Lower leg skin (tissue), 3 donors: ENCODE results near the gene ADRB2.

Experiments
- CTCF ChIP-seq, 3 donors: fragments of 450-650 bp; IDR thresholded peaks; one replicate each; pipeline ENCODE4 v1.5.1; 2016; ENCODE audit warnings: antibody characterized with exemption in 3 of 3, mild to moderate bottlenecking in 3 of 3, moderate library complexity in 2 of 3
- POLR2A ChIP-seq, 2 donors: fragments of 450-650 bp; IDR thresholded peaks; one replicate each; pipeline ENCODE4 v1.6.1; 2016 to 2017; ENCODE audit warnings: antibody characterized with exemption in 2 of 2, mild to moderate bottlenecking in 1 of 2, moderate library complexity in 1 of 2

- TF ChIP-seq CTCF (IDR thresholded peaks at IDR 0.05) = no peak
- no peak for TF ChIP-seq POLR2A (IDR thresholded peaks at IDR 0.05)
Observed at GRCh38 chr5:148843510-148844318, 17.3 kb downstream of the ADRB2 start.
